H1 (cell line): ENCODE data around the gene ITPK1. TPM values are rescaled to one million over a fixed set of nuclear protein-coding genes. Genes with fewer than 3 reads are reported as not detected.

ENCODE experiments used
- USF2 ChIP-seq: IDR thresholded peaks from 2 replicates; pipeline ENCODE4 v1.6.1; 2011; ENCODE audit warnings: low read length, improper control_type of control experiment
- polyA plus RNA-seq, 7 experiments: library from polyadenylated mRNA; depleted of rRNA in 3 of 7; stranded (reverse) in 5 of 7; unstranded in 2 of 7; fragments of >200 nt in 5 of 7; fragments of 200-250 nt in 2 of 7; gene quantifications; 1 replicate in 5 of 7; 2 replicates in 1 of 7; 4 replicates in 1 of 7; pipeline versions ENCODE4 v1.2.1 to v1.2.3, GENCODE V29; 2011 to 2013; ENCODE audit warnings: missing spikeins in 2 of 7, mixed read lengths in 2 of 7
- total RNA-seq: library from RNA; stranded (reverse); fragmentation: NEBNext Ultra II Directional; extraction: Animal tissue kit (Norgen Biotek cat#: 25700); gene quantifications from 2 replicates; pipeline ENCODE4 v1.2.1, GENCODE V29; 2021

The ITPK1 gene
- total and polyA plus RNA-seq, 2 of the 8 experiments (the other 6 are each of a cell fraction or from before 2014, with no cell fraction given), result 108 to 143 TPM

GRCh38 chr14:93023039-93023438 lies 92.7 kb downstream of the ITPK1 start (continued):
- peak; percentile 68 for TF ChIP-seq USF2
